ENCODE measurements around the gene ABLIM2.

The ABLIM2 gene

GRCh38 chr4:8019396-8020365 lies 138.9 kb downstream of the ABLIM2 start:
- no peak for ATAC-seq

- ATAC-seq = no peak
Measured at GRCh38 chr4:8016527-8016926, 142.1 kb downstream of the ABLIM2 start.

- ATAC-seq = no peak
Measured at GRCh38 chr4:8015512-8015911, 143.1 kb downstream of the ABLIM2 start.

- no peak for ATAC-seq
Measured at GRCh38 chr4:8013976-8014726, 144.5 kb downstream of the ABLIM2 start.

- ATAC-seq = no peak
Measured at GRCh38 chr4:8012517-8012916, 146.1 kb downstream of the ABLIM2 start.

- ATAC-seq = no peak
Measured at GRCh38 chr4:8010618-8011017, 148.0 kb downstream of the ABLIM2 start.

GRCh38 chr4:8009710-8010511 lies 148.7 kb downstream of the ABLIM2 start:
- no peak for ATAC-seq

- no peak for ATAC-seq
Measured at GRCh38 chr4:8009097-8009496, 149.5 kb downstream of the ABLIM2 start.

GRCh38 chr4:8008391-8008790 lies 150.2 kb downstream of the ABLIM2 start:
- no peak for ATAC-seq

- ATAC-seq = no peak
Measured at GRCh38 chr4:8007581-8007980, 151.0 kb downstream of the ABLIM2 start.

GRCh38 chr4:8006471-8006870 lies 152.1 kb downstream of the ABLIM2 start:
- ATAC-seq = no peak

GRCh38 chr4:8005814-8006215 lies 152.8 kb downstream of the ABLIM2 start:
- ATAC-seq = no peak

GRCh38 chr4:8005033-8005808 lies 153.4 kb downstream of the ABLIM2 start:
- ATAC-seq = no peak

GRCh38 chr4:8004066-8004465 lies 154.5 kb downstream of the ABLIM2 start:
- no peak for ATAC-seq

GRCh38 chr4:8002525-8003309 lies 155.9 kb downstream of the ABLIM2 start:
- ATAC-seq = no peak

GRCh38 chr4:8001564-8002355 lies 156.9 kb downstream of the ABLIM2 start:
- no peak for ATAC-seq

- no peak for ATAC-seq
Measured at GRCh38 chr4:8000721-8001491, 157.7 kb downstream of the ABLIM2 start.

GRCh38 chr4:8000247-8000646 lies 158.4 kb downstream of the ABLIM2 start:
- no peak for ATAC-seq

- no peak for ATAC-seq
Measured at GRCh38 chr4:7999695-8000094, 158.9 kb downstream of the ABLIM2 start.

GRCh38 chr4:7999279-7999678 lies 159.3 kb downstream of the ABLIM2 start:
- no peak for ATAC-seq
